Peyer's patch (tissue), 4 donors: ENCODE measurements around the gene TLCD3B. TPM values are rescaled to one million over a fixed set of nuclear protein-coding genes. Genes with fewer than 3 reads are reported as not detected.

ENCODE experiments used
- DNase-seq, 3 donors: peaks; one replicate each; pipeline ENCODE4 v3.0.0-alpha.2; 2017 to 2019
- H3K27ac ChIP-seq, 4 donors: fragments of 200-600 bp; sonication (generic); one replicate each; pipeline ENCODE4 v1.5.1; 2016 to 2019
- H3K27me3 ChIP-seq, 2 donors: fragments of 200-600 bp; sonication (generic); one replicate each; pipeline ENCODE4 v1.5.1; 2019
- H3K36me3 ChIP-seq, 3 donors: fragments of 200-600 bp; sonication (generic); one replicate each; pipeline ENCODE4 v1.5.1; 2016 to 2019
- H3K4me1 ChIP-seq, 4 donors: fragments of 200-600 bp; sonication (generic); one replicate each; pipeline ENCODE4 v1.5.1; 2016 to 2019
- H3K4me3 ChIP-seq, 4 donors: fragments of 200-600 bp; sonication (generic); 1 replicate in 3 of 4; 2 replicates in 1 of 4; pipeline ENCODE4 v1.5.1; 2016 to 2019; ENCODE audit warnings: mild to moderate bottlenecking in 1 of 4
- H3K9me3 ChIP-seq, 4 donors: fragments of 200-600 bp; sonication (generic); one replicate each; pipeline ENCODE4 v1.5.1; 2016 to 2019; ENCODE audit warnings: mild to moderate bottlenecking in 1 of 4
- CTCF ChIP-seq, 6 experiments: fragments of 450-650 bp in 4 of 6; fragments of 200-600 bp in 2 of 6; sonication (generic) in 1 of 6; IDR thresholded peaks; one replicate each; pipeline ENCODE4 v1.5.1; 2017 to 2019; ENCODE audit warnings: antibody characterized with exemption in 6 of 6, mild to moderate bottlenecking in 3 of 6, moderate library complexity in 1 of 6
- POLR2A ChIP-seq, 2 donors: fragments of 450-650 bp; IDR thresholded peaks; one replicate each; pipeline ENCODE4 v1.5.1; 2017; ENCODE audit warnings: antibody characterized with exemption in 2 of 2, mild to moderate bottlenecking in 2 of 2, moderate library complexity in 2 of 2
- total RNA-seq, 4 donors: library from RNA; depleted of rRNA; stranded (reverse); fragments of >200 nt; gene quantifications; one replicate each; pipeline ENCODE4 v1.1.0, GENCODE V29; 2016

The TLCD3B gene
- total RNA-seq, 4 donors from 2014 or later, result not detected

GRCh38 chr16:30064729-30065101 is 33.6 kb upstream of the TLCD3B start:
- no peaks in the 10 kb centered on the region for H3K9me3 ChIP-seq
- peak in 1 of 3 donors; percentile 63 for DNase-seq
- H3K27ac ChIP-seq, result peak overlapping the region; percentile 97 to 99 (median 98)
- H3K27me3 ChIP-seq, result no peaks in the 10 kb centered on the region
- peaks cover 0 to 40% (median 12%) of the 10 kb centered on the region in 4 donors for H3K4me1 ChIP-seq
- TF ChIP-seq CTCF (IDR thresholded peaks at IDR 0.05), result no peak
- TF ChIP-seq POLR2A (IDR thresholded peaks at IDR 0.05), result no peak
- peak overlapping the region; percentile 87 to 99 (median 95) for H3K4me3 ChIP-seq
- peaks cover 0 to 28% (median 0%) of the 10 kb centered on the region in 3 donors for H3K36me3 ChIP-seq

GRCh38 chr16:30063893-30064728 is 33.0 kb upstream of the TLCD3B start:
- Histone ChIP-seq H3K9me3 (no peaks in the 10 kb centered on the region), H3K27ac (peak overlapping the region; percentile 97 to 99 (median 98)), H3K4me1 (peaks cover 0 to 34% (median 11%) of the 10 kb centered on the region in 4 donors), H3K27me3 (no peaks in the 10 kb centered on the region), H3K36me3 (peaks cover 0 to 22% (median 0%) of the 10 kb centered on the region in 3 donors), H3K4me3 (peak overlapping the region; percentile 87 to 99 (median 95))
- TF ChIP-seq CTCF (IDR thresholded peaks at IDR 0.05) (peak in 4 of 6 experiments; percentile 25 to 48 (median 38)), POLR2A (IDR thresholded peaks at IDR 0.05) (no peak)
- peak; percentile 68 to 92 (median 88) for DNase-seq

DNA sequence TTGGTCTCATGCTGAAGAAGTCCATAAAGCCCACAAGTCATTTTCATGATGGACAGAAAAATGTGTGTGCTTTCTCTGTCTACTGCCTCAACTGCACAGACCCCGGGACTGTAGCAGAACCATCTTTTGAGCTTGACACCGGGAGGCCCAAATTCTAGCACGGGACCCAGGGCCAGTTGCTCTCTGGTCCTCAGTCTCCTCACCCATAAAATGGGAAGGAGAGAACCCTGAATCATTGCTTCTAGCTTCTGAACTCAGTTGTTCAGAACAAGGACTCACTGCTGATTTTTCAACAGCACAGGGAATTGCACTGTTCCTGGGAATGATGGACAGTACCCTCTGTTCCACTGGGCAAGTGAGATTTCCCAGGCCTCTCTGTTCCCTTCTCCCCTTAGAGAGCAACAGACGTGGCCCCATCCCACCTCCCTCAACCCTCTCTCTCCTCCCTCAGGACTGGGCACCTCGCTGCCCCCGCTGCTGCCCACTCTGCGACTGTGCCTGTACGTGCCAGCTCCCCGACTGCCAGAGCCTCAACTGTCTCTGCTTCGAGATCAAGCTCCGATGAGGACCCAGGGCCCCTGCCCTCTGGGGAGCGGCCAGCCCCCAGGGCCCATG is 32.3 kb upstream of the TLCD3B start:
- Histone ChIP-seq H3K27me3 (no peaks in the 10 kb centered on the region), H3K27ac (peak overlapping the region; percentile 97 to 99 (median 98)), H3K4me3 (peak overlapping the region; percentile 87 to 99 (median 95)), H3K9me3 (no peaks in the 10 kb centered on the region), H3K4me1 (peaks cover 0 to 27% (median 11%) of the 10 kb centered on the region in 4 donors), H3K36me3 (peaks cover 0 to 15% (median 0%) of the 10 kb centered on the region in 3 donors)
- TF ChIP-seq CTCF (IDR thresholded peaks at IDR 0.05), result no peak
- no peak for TF ChIP-seq POLR2A (IDR thresholded peaks at IDR 0.05)
- no peak for DNase-seq

DNA sequence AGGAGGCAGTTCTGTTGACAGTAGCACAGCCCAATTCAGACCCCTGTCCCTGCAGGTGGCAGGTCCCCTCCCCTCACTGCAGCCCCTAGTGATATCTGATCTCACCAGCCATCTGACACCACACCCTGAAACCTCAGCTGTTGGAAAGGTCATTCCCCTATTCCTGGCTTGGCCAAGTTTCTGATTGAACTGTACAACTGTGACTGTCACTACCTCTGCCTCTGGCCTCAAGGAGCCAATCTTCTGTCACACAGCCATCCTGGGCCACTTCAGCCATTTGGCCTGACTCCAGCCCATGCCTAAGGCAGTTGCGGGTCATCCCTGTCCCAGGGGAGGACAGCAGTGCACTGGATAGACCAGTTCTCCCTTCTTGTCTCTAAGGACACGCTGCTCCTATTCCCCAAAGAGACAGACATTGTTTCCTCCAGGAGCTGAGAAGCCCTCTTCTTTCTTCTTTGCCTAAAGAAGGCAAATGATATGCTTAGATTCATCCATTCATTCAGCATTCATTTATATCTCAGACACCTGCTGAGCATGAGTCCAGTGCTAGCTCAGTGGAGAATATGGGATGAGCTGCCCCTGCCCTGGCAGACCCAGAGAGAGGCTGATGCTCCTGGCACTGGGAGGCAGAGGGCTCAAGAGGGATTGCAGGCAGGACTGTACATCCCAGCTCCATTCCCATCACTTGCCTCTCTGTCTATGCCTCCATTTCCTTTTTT is 29.9 kb upstream of the TLCD3B start:
- TF ChIP-seq CTCF (IDR thresholded peaks at IDR 0.05) (no peak), POLR2A (IDR thresholded peaks at IDR 0.05) (no peak)
- Histone ChIP-seq H3K4me3 (no peak overlapping the region), H3K9me3 (no peaks in the 10 kb centered on the region), H3K27ac (no peak overlapping the region), H3K27me3 (no peaks in the 10 kb centered on the region), H3K4me1 (peaks cover 0 to 10% (median 6%) of the 10 kb centered on the region in 4 donors), H3K36me3 (no peaks in the 10 kb centered on the region)
- no peak for DNase-seq

GRCh38 chr16:30060346-30060745 is 29.3 kb upstream of the TLCD3B start:
- Histone ChIP-seq H3K4me1 (peaks cover 0 to 15% (median 6%) of the 10 kb centered on the region in 4 donors), H3K4me3 (no peak overlapping the region), H3K9me3 (no peaks in the 10 kb centered on the region), H3K27me3 (no peaks in the 10 kb centered on the region), H3K36me3 (no peaks in the 10 kb centered on the region), H3K27ac (no peak overlapping the region)
- TF ChIP-seq POLR2A (IDR thresholded peaks at IDR 0.05) (no peak), CTCF (IDR thresholded peaks at IDR 0.05) (no peak)
- no peak for DNase-seq
